HG03095 (cell line): ENCODE measurements around the gene TLR9.

ENCODE experiments used
- ATAC-seq: cut with Tn5 transposase; IDR thresholded peaks from one replicate; pipeline ENCODE4 v1.9.1; 2021; ENCODE audit warnings: moderate library complexity; ENCODE audit not compliant: unreplicated experiment

The TLR9 gene

DNA sequence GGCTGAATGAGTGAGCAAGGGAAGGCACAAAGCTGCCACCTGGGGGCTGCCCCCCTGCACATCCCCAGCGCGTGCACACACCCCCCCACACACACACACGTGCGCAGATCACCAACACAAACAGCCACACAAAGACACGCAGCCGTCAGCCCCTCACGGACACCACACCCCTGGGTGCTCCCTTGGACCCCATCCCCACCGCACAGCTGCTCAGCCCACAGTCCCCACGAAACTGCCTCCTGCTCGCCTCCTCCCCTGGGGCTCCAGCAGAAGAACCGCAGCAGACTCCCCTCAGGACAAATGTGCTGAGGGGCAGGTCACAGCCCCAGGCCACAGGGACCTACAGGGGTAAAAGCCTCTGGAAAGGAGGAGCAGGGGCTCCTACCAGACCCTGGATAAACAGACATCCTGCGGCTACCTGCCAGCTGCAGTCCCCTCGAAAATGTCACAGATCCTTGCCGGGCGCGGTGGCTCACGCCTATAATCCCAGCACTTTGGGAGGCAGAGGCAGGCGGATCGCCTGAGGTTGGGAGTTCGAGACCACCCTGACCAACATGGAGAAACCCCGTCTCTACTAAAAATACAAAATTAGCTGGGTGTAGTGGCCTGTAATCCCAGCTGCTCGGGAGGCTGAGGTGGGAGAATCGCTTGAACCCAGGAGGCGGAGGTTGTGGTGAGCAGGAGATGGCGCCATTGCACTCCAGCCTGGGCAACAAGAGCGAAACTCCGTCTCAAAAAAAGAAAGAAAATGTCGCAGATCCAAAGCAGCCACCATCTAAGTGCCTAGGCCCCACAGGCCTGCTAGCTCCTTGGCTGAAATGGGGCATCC is 7.0 kb upstream of the TLR9 start:
- no peak for ATAC-seq

- no peak for ATAC-seq
These were observed 6.2 kb upstream of the TLR9 start for GRCh38 chr3:52231502-52232278.

- ATAC-seq: no peak
These were observed 5.5 kb upstream of the TLR9 start for GRCh38 chr3:52230889-52231499.

DNA sequence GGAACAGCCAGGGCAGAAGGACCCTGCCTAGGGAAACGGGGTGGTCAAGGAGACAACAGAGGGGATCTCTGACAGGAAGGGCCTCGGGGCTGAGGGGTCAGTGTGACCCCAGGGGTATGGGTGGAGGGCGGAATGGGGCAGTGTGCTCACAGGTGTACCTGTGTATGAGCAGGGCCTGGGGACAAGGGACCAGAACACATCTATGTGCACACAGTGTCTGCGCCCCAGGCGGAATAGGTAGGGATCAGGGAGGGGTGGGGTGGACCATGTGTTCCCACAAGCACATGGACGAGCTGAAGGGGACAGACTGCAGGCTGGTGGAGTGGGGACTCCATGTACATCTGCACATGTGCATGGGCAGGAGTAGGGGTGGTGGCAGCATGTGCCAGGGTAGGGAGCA is 5.0 kb upstream of the TLR9 start:
- ATAC-seq: no peak

DNA sequence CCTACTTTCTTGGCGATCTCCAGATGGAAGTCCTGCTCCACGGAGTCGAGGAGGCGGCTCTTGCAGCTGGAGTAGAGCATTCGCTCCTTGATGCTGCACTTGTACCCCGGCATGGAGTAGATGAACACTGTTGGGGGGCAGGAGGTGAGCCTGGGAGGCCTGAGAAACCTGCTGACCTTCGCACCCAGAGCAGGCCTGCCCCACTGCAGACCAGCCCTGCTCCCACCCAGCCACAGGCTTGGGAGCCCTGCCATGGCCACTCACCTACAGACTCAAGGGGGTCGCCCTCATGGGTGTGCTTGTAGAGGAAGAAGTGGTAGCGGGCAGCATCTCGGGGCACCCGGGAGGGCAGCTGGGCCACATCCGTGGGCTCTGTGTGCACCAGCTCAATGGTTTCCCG is 4.2 kb upstream of the TLR9 start:
- ATAC-seq: no peak

DNA sequence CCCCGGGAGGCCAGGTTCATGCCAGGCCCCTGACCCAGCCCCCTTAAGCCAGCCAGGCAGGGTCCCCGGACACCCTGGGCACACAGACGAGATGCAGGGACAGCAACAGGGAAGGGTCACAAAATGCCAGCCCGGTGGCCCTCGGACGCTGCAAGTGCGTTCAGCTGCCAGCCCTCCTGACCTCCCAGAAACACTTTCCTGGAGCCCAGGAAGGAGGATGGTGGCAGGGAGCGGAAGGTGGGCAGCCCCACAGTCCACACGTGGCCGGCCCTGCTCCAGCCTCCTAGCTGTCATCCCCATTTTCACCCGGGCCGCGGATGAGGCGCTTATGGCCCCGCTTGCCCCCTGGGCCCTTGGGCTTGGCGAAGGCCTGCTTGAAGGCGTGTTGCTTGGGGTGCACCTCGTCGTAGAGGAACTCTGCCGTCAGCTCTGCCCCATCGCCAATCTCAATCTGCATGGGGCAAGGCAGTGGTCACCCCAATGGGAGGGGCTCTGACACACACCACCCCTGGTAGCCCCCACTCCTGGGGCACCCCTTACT is 3.4 kb upstream of the TLR9 start:
- ATAC-seq: no peak

- no peak for ATAC-seq
These were observed 2.8 kb upstream of the TLR9 start for GRCh38 chr3:52228266-52228665.

DNA sequence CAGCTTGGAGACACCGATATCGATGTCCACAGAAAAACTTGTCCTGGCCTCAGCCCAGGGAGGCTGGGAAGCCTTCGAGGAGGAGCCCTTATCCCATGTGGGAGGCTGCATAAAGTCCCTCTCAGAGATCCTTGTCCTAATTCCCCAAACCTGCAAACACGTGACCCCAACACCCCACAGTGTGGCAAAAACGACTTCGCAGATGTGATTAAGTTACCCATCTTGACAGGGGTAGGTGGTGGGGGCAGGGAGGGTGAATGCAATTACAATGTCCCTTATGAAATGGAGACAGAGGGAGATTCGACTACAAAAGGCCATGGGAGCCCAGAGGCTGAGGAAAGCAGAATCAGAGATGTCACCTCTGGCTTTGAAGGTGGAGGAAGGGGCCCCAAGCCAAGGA is 2.3 kb upstream of the TLR9 start:
- no peak for ATAC-seq

DNA sequence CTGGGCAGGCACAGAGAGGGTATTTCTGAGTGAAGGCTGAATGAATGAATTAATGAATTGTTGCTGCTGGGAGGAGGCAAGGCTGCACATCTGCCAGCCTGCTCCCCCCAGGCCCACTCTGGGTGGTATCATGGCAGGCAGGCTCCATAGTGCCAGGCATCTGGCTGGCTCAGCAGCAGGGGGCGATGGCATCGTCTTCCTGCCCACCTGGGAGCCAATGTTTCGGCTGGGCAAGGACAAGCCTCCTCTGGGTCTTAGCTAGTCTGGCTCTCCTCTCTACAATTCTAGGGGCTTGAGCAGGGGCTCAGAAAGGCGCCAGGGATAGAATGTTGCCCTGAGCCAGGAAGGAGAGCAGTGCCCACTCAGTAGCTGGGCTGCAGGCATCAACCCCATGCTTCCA is 1.7 kb upstream of the TLR9 start:
- ATAC-seq: no peak

GRCh38 chr3:52226229-52226817 is 878 bp upstream of the TLR9 start:
- no peak for ATAC-seq

- no peak for ATAC-seq
These were observed 1.7 kb downstream of the TLR9 start for GRCh38 chr3:52223449-52224408.

DNA sequence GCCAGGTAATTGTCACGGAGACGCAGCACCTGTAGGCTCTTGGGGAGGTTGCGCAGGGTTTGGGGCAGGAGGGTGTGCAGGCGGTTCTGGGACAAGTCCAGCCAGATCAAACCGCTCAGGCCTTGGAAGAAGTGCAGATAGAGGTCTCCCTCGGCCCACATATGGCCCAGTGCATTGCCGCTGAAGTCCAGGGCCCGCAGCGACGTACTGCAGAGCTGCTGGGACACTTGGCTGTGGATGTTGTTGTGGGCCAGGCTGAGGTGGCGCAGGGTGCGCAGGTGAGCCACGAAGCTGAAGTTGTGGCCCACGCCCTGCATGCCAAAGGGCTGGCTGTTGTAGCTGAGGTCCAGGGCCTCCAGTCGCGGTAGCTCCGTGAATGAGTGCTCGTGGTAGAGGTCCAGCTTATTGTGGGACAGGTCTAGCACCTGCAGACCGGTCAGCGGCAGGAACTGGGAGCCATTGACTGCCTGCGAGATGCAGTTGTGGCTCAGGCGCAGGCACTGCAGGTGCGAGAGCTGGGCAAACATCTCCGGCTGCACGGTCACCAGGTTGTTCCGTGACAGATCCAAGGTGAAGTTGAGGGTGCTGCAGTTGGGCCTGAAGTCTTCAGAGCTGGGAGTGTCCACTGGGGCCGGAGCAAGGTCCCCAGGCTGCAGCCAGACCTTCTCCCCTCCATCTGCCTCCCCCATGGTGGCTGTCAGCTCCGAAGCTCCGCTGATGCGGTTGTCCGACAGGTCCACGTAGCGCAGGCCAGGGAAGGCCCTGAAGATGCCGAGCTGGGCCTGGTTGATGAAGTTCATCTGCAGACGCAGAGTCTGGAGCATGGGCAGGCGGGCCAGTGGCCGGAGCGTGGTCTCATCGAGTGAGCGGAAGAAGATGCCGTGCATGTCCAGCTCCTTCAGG is 2.9 kb downstream of the TLR9 start:
- ATAC-seq: no peak

DNA sequence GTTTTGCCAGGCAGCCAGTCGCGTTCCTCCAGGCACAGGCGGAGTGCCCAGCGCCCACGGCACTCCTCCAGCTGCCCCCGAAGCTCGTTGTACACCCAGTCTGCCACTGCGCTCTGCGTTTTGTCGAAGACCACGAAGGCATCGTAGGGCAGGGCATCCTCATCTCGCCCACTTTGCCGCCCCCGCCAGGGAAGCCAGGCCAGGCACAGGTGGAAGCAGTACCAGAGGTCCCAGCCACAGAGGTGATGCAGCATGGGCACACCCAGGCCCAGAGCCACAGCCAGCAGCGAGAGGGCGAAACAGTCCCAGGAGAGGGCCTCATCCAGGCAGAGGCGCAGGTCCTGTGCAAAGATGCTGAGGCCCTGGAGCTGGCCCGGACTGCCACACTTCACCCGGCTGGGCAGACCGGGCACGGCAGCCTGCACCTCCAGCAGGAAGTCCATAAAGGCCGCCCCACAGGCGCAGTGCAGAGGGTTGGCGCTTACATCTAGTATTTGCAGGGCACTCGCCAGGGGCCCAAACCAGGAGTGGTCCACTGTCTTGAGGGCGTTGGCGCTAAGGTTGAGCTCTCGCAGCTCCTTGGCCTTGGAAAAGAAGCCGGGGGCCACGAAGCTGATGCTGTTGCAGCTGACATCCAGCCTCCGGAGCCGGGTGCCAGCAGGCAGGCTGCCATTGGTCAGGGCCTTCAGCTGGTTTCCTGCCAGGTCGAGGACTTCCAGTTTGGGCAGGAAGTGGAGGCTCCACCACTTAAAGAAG is 3.7 kb downstream of the TLR9 start:
- ATAC-seq: no peak

DNA sequence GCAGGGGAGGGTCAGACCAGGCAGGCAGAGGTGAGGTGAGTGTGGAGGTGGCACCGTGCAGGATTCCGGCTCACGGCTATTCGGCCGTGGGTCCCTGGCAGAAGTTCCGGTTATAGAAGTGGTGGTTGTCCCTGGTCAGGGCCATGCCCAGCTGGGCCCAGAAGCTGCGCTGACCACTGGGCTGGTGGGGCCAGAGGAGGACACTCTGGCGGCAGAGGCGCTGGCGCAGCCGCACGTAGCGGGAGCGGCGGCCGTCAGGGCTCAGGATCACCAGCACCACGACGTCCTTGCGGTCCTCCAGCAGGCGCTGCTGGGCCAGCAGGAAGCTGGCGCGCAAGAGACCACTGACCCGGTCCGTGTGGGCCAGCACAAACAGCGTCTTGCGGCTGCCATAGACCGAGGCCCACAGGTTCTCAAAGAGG is 4.3 kb downstream of the TLR9 start:
- ATAC-seq: no peak

DNA sequence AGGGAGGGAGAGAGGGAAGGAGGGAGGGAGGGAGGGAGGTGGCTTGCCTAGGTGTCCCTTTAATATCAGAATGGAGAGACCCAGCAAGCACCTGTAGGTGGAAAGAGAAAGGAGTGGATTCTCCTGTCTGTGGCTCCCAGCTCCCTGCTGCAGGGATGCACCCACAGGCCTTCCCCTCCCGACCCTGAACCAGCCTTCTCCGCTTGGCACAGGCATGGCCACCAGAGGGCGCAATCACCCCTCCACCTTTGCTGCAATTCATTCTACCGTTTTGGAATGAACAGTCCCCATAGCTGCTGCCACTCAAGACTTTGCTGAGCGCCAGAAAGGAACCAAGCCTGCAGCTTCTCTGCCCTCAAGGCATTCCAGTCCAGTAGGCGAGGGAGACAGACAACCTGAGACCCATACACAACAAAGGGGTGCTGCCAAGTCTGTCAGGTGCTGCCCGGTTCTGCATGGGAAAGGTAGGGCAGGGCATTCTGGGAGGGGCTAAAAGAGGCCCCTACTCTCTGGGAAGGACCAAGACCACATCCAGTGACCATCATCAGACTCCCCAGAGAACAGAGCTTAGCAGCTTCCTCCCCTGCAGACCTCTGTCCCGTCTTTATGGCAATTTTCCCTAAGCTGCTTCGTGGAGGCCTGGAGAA is 4.9 kb downstream of the TLR9 start:
- ATAC-seq: peak; percentile 50

DNA sequence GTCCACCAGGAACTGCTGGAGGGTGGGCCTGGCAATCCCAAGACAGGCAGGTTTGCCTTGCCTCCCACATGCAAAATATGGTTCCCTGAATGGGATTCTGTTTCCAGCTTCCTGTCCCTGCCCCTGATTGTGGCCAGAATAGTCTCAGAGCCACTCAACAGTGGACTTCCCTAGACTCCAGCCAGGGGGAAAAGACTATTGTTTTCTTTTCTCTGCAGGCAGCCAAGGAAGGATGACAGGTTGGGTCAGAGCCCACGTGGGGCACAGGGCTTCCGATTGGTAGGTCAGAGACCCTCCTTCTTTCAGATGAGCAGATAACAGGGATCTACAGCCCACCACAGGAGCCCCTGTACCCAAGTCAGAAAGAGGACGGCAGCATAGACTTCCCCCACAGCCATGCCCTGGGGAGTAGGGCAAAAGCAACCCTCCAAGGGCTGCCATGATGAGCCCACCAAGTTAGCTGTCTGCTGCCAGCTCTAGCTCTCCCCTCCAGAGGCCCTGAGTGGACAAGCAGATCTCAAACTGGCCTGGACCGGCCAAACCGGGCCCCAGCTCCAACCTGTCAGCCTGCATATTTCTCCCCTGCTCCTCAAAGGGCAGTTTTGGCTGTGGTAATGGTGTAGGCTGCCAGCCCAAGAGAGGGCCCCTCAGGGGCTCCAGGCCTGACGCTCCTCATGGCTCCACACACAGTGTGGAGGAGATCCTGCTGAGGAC is 6.4 kb downstream of the TLR9 start:
- ATAC-seq: no peak

GRCh38 chr3:52218454-52218853 is 7.0 kb downstream of the TLR9 start:
- ATAC-seq: no peak
